Right cardiac atrium (tissue), 5 donors: ENCODE results near the gene LNPEP. TPM values are rescaled to one million over a fixed set of nuclear protein-coding genes. Genes with fewer than 3 reads are reported as not detected.

Experiments
- ATAC-seq, 2 donors: fragments of 200-7000 bp; cut with Tn5 transposase; one replicate each; pipeline versions ENCODE4 v1.8.0 to v1.9.1; 2020; ENCODE audit warnings: moderate library complexity in 2 of 2, mild to moderate bottlenecking in 1 of 2
- DNase-seq, 3 donors: peaks; one replicate each; pipeline ENCODE4 v3.0.0-alpha.2; 2020
- H3K27ac ChIP-seq: one replicate; pipeline ENCODE4 v1.5.1; 2013; ENCODE audit warnings: mild to moderate bottlenecking, low read length, control low read depth, moderate library complexity
- H3K27me3 ChIP-seq: one replicate; pipeline ENCODE4 v1.6.1; 2013; ENCODE audit not compliant: control insufficient read depth, insufficient read depth
- H3K4me1 ChIP-seq: one replicate; pipeline ENCODE4 v1.6.1; 2013; ENCODE audit warnings: low read length; ENCODE audit not compliant: control insufficient read depth, insufficient read depth
- H3K4me3 ChIP-seq: one replicate; pipeline ENCODE4 v1.5.1; 2013; ENCODE audit warnings: low read length, control low read depth
- H3K9me3 ChIP-seq: one replicate; pipeline ENCODE4 v1.6.1; 2013; ENCODE audit warnings: low read length; ENCODE audit not compliant: control insufficient read depth
- WGBS: extraction: QIAGEN DNeasy Blood & Tissue Kit; methylation state at CpG from one replicate; pipeline ENCODE4 v1.1.7; 2013; 5-methylcytosine and 5-hydroxymethylcytosine counted together
- intact Hi-C, 4 donors: fragments of 100-400 bp; cut with DNase I; formaldehyde crosslinking; loops; one replicate each; pipeline versions ENCODE4 v1.11.0 to v1.14.0; 2022 to 2023
- polyA plus RNA-seq: library from polyadenylated mRNA; stranded (reverse); fragments of 200-250 nt; gene quantifications from one replicate; pipeline ENCODE4 v1.2.3, GENCODE V29; 2013
- total RNA-seq, 4 donors: library from RNA; stranded (reverse); fragmentation: NEBNext Ultra II Directional; extraction: Animal tissue kit (Norgen Biotek cat#: 25700); gene quantifications; one replicate each; pipeline ENCODE4 v1.2.1, GENCODE V29; 2021
- donor health status: healthy with polysubstance abuse.
- donor health status: DM: no; HTN: yes; CAD: no.
- donor health status: DM: no; HTN: no; CAD: no.
- donor health status: DM: no; HTN: yes; CAD: no; lungs with severe emphysema.
- donor health status: DM: yes; HTN: yes; CAD: no.

Gene LNPEP
- total and polyA plus RNA-seq, 5 donors, result 15.7 to 70.1 (median 58.6) TPM

DNA sequence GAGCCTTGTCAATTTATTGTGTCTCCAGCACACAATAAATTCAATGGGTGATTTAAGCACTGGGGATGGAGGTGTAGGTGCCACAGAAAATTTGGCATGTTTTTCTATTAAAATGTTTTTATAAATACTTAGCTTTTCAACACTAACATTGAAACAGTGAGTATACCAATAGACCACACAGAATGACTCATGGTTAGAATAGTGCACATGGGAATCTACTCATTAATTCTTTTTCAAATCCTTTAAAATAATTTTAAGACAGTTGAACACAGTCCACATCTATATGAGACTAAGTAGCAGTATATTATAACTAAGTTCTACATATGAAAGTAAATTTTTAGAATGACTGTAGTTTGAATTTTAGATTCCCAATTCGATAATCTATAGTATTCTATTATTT is 67.1 kb downstream of the LNPEP start:
- H3K27ac ChIP-seq, result no peak overlapping the region
- ATAC-seq (no peak), DNase-seq (no peak)
- no peaks in the 10 kb centered on the region for H3K4me1 ChIP-seq
- no peaks in the 10 kb centered on the region for H3K27me3 ChIP-seq
- H3K4me3 ChIP-seq, result no peak overlapping the region
- no peaks in the 10 kb centered on the region for H3K9me3 ChIP-seq
- 96% methylated on average over 1 of the region's 1 CpG for WGBS
- intact Hi-C loops, result loop anchor here in 2 of 4 donors (10.0 kb wide), 2 partner anchors 128 to 142 kb away; partner anchors contain the start of genes ERAP2 (in 1 of the 2) and LIX1 (in 1 of the 2)

DNA sequence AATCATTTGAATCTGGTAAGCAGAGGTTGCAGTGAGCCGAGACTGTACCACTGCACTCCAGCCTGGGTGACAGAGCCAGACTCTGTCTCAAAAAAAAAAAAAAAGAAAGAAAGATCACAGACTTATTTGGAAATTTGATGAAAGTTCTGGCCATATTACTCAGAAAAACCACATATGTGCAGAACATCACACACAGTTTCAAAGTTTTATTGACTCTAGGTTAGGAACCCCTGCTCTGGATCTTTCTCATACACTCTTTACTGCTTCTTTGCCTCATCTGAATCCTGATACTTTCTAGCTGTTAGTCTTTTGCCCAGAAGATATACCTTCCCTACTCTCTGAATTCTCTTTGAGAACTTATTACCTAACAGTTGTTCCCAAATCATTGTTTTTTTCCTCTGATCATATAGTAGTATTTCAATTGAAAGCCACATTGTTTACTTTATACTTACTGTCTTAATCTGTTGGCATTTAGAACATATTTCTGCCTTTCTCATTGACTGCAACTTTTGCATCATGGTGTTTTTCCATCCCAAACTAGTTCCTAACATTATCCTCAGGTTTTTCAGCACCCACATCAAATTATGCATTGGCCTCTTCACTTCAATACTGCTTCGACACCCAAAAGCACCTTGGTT is 68.7 kb downstream of the LNPEP start:
- intact Hi-C loops, result loop anchor here in 2 of 4 donors (10.0 kb wide), 2 partner anchors 130 to 140 kb away; partner anchors contain the start of genes ERAP2 (in 1 of the 2) and LIX1 (in 1 of the 2)
- no peak overlapping the region for H3K4me3 ChIP-seq
- no peak for ATAC-seq
- no peak overlapping the region for H3K27ac ChIP-seq
- peaks cover 2% of the 10 kb centered on the region for H3K4me1 ChIP-seq
- no peaks in the 10 kb centered on the region for H3K9me3 ChIP-seq
- over 99% methylated on average over 2 of the region's 2 CpGs for WGBS
- no peak for DNase-seq
- no peaks in the 10 kb centered on the region for H3K27me3 ChIP-seq

DNA sequence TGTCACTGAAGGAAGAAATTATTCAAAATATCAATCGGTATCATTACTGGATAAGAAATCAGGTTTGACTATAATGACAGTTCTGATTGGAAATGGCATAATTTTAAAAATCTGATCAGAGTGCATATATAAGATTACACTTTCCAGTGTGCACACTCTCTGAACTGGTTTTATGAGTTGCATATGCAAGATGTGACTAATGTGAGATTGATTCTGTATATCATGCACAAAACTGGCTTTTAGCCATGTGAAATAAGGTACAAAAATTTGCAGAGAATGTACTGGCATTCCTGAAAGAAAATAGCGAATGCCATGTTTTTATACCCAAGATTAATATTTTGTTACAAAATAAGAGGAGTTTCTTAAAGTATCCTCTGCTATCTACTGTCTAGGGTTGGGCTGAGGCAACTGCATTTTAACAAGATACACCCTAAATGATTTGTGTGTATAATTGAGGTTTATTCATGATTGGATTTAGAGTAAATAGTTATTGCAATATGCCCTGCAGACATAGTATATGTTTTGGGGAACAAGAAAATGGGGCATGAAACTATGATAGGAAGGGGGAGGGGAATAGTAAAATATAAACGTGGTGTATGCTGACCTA is 70.7 kb downstream of the LNPEP start:
- Histone ChIP-seq H3K4me1 (peaks cover 2% of the 10 kb centered on the region), H3K9me3 (no peaks in the 10 kb centered on the region), H3K4me3 (no peak overlapping the region), H3K27ac (no peak overlapping the region), H3K27me3 (no peaks in the 10 kb centered on the region)
- intact Hi-C loops, result loop anchor here in 2 of 4 donors (10.0 kb wide), 2 partner anchors 132 to 138 kb away; partner anchors contain the start of genes ERAP2 (in 1 of the 2) and LIX1 (in 1 of the 2)
- 73% methylated on average over 3 of the region's 3 CpGs for WGBS
- ATAC-seq (no peak), DNase-seq (no peak)

DNA sequence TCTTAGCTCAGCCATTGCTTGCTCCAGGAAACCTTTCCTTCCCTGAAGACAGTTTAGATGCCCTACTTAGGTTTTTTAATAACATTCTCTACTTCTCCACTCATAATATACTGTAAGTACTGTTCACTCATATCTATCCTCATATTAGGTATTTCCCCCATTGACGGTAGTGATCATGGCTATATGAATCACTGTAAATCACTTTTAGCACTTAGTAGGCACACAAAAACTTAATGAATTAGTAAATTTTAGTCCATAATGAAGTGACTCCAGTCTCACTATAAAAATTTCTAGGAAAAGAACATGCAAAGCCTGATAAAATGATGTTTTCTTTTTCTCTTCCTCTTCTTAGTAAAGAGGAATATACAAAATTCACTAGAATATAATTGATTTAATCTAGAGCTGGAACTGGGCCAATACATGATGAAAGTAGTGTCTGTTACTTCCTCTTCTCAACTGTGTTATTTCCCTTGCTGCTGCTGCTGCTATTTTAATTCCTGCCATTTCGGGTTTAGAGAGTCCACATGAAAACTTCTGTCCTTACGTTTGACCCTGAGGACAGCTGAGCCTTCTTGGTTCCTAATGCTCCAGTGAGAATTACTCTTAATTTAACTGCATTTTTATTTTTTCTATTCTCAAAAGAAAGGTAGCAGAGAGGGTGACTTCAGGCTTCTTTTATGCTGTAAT is 73.5 kb downstream of the LNPEP start:
- intact Hi-C loops, result loop anchor here in 2 of 4 donors (10.0 kb wide), 2 partner anchors 135 kb away; partner anchors contain the start of genes ERAP2 (in 1 of the 2) and LIX1 (in 1 of the 2)
- H3K4me3 ChIP-seq, result no peak overlapping the region
- H3K27ac ChIP-seq, result no peak overlapping the region
- peaks cover 2% of the 10 kb centered on the region for H3K4me1 ChIP-seq
- no peaks in the 10 kb centered on the region for H3K9me3 ChIP-seq
- WGBS, result 28% methylated on average over 3 of the region's 3 CpGs
- ATAC-seq (no peak), DNase-seq (no peak)
- no peaks in the 10 kb centered on the region for H3K27me3 ChIP-seq

DNA sequence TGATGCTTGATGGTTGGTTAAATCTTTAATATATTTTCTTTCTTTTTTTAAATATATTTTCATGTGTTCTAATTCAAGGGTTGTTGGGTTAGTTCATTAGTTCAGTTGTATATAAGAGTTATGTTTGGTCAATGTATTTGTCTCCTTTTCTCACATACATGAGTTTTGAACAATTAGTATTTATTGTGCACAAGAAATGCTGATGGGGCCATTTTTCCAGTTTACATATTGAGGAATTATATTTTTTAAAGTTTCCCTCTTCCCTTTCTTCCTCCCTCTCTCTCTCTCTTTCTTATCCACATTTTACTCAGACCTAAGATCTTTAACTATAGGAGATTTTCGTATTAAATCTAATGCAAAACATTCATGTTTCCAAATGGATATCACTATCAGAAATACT is 74.0 kb downstream of the LNPEP start:
- no peak for ATAC-seq
- Histone ChIP-seq H3K4me1 (peaks cover 2% of the 10 kb centered on the region), H3K9me3 (no peaks in the 10 kb centered on the region), H3K27ac (no peak overlapping the region), H3K4me3 (no peak overlapping the region), H3K27me3 (no peaks in the 10 kb centered on the region)
- WGBS, result 94% methylated on average over 1 of the region's 1 CpG
- intact Hi-C loops, result loop anchor here in 3 of 4 donors (10.0 kb wide), 3 partner anchors 135 to 245 kb away; partner anchors contain the start of genes ERAP2 (in 1 of the 3) and LIX1 (in 1 of the 3)
- no peak for DNase-seq

DNA sequence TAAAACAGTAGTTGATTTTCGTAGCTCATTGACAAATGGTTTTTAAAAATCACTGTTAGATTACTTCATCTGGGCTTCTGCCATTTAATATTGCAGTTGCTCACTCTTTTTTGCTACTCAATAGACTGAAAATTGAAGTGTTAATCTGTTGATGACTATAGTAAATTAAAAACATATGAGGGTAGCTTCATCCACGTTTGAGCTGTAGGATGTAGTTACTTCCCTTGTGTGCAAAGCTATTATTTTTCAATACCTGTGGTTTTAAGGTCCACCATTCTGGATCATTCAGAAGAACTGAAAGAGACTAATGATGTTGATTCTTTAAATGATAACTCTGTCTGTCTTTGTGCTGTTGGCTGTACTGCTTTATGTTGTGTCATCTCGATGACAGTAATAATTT is 74.7 kb downstream of the LNPEP start:
- peaks cover 2% of the 10 kb centered on the region for H3K4me1 ChIP-seq
- no peak for DNase-seq
- H3K27me3 ChIP-seq, result no peaks in the 10 kb centered on the region
- no peak overlapping the region for H3K27ac ChIP-seq
- H3K4me3 ChIP-seq, result no peak overlapping the region
- H3K9me3 ChIP-seq, result no peaks in the 10 kb centered on the region
- ATAC-seq, result no peak
- intact Hi-C loops, result loop anchor here in 1 of 4 donors (10.0 kb wide), 1 partner anchor 246 kb away; no protein-coding TSS in a partner anchor
- WGBS, result 72% methylated on average over 3 of the region's 3 CpGs

DNA sequence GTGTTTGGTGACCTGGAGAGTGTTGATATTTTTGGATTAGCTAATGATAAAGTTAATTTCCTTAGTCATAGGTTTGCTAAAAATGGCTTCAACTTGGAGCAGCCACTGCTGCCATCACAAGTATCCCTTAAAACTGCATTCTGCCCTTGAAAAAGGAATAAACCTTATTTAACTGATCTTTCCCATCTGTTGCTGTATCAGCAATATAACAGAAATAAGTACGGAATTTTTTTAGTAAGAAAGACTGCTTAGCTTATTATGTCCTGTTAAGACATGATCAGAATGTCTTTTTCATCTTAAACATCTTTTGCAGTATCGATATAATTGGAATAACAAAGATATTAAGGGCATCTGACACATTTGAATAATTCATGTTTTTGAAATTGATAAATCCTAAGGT is 75.7 kb downstream of the LNPEP start:
- no peak for DNase-seq
- WGBS, result 97% methylated on average over 2 of the region's 2 CpGs
- H3K4me1 ChIP-seq, result peaks cover 2% of the 10 kb centered on the region
- intact Hi-C loops, result loop anchor here in 1 of 4 donors (10.0 kb wide), 1 partner anchor 247 kb away; no protein-coding TSS in a partner anchor
- no peaks in the 10 kb centered on the region for H3K27me3 ChIP-seq
- ATAC-seq, result no peak
- H3K9me3 ChIP-seq, result no peaks in the 10 kb centered on the region
- no peak overlapping the region for H3K4me3 ChIP-seq
- no peak overlapping the region for H3K27ac ChIP-seq

DNA sequence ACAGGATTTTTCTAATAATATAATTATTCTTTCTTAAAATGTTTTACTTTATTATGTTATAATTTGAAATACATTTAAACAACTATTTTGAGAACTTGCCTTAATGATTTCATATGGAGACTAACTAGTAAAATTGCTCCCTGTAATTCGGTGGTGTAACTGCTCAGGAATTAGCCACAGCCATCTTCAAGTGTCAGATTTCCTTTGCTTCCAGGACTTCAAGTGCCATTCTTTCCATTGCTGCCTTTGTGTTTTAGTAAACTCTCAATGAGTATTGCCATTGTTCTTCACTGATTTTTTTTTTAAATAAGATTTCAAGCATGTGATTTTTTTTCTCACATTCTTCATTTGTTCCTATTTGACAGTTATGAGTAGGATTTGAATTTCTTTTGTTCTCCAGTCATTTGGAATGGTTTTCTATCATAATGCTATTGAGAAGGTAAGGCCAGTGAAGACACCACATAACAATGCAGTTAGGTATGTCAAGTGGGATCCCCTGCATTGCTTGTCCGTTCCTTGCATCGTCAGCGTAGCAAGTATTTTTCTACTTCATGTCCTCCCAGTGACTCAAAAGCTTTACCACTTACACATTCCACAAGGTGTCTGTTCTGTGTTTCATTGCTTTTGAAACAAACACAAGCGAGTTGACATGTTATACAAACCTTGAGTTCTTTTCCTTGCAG is 83.7 kb downstream of the LNPEP start:
- no peak overlapping the region for H3K27ac ChIP-seq
- H3K27me3 ChIP-seq, result no peaks in the 10 kb centered on the region
- no peaks in the 10 kb centered on the region for H3K4me1 ChIP-seq
- no peaks in the 10 kb centered on the region for H3K9me3 ChIP-seq
- H3K4me3 ChIP-seq, result no peak overlapping the region
- intact Hi-C loops, result loop anchor here in 3 of 4 donors (5.0 to 10.0 kb wide), 3 partner anchors 135 to 257 kb away; no protein-coding TSS in a partner anchor
- DNase-seq, result no peak
- ATAC-seq, result no peak
- 86% methylated on average over 5 of the region's 5 CpGs for WGBS

DNA sequence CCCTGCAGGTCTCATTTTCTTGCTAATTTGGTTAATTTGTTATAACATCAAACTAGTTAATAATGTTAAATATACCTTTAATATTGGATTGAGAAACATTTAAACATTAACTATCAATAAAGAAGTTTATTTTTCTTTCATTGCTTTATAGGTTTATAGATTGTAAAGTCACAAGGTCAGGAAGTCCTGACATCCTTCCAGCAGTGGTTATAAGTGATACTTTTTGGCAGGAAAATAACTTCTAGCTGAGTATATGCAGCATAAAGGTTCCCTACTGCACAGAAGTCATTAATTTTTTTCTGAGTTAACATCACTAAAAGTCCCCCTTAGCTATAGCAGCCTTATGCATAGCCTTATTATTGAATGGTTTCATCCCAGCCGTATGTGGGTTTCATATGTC is 85.5 kb downstream of the LNPEP start:
- H3K4me3 ChIP-seq, result no peak overlapping the region
- WGBS, result 90% methylated on average over 1 of the region's 1 CpG
- no peaks in the 10 kb centered on the region for H3K9me3 ChIP-seq
- H3K27me3 ChIP-seq, result no peaks in the 10 kb centered on the region
- DNase-seq, result no peak
- intact Hi-C loops, result loop anchor here in 1 of 4 donors (10.0 kb wide), 1 partner anchor 133 kb away; no protein-coding TSS in a partner anchor
- no peaks in the 10 kb centered on the region for H3K4me1 ChIP-seq
- no peak for ATAC-seq
- H3K27ac ChIP-seq, result no peak overlapping the region

DNA sequence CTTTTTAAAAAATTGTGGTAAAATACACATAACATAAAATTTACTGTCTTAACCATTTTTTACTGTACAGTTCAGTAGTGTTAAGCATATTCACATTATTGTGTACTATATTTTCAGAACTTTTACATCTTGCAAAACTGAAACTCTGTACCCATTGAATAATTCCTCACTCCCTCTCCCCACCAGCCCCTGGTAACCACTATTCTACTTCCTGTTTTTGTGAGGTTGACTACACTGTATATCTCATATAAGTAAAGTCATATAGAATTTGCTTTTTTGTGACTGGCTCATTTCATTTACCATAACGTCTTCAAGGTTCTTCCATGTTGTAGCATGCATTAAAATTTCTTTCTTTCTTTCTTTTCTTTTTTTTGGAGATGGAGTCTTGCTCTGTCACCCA is 87.0 kb downstream of the LNPEP start:
- intact Hi-C loops, result loop anchor here in 1 of 4 donors (10.0 kb wide), 1 partner anchor 132 kb away; no protein-coding TSS in a partner anchor
- no peak for DNase-seq
- WGBS, result 84% methylated on average over 1 of the region's 1 CpG
- Histone ChIP-seq H3K27ac (no peak overlapping the region), H3K4me1 (no peaks in the 10 kb centered on the region), H3K27me3 (no peaks in the 10 kb centered on the region), H3K9me3 (no peaks in the 10 kb centered on the region), H3K4me3 (no peak overlapping the region)
- no peak for ATAC-seq
